Skeletal muscle tissue (tissue), 4 donors: ENCODE measurements around the gene DDX21. TPM values are rescaled to one million over a fixed set of nuclear protein-coding genes. Genes with fewer than 3 reads are reported as not detected.
"Not testable (repeated sequence)": the region's sequence is repeated elsewhere in the genome, so short reads cannot be mapped to it uniquely, and the experiment has no call there.

Experiments
- H3K27ac ChIP-seq: one replicate; pipeline ENCODE4 v1.7.0; 2013; ENCODE audit warnings: mild to moderate bottlenecking, low read depth, low read length, inconsistent platforms
- H3K27me3 ChIP-seq, 3 donors: one replicate each; pipeline ENCODE4 v1.7.0; 2013; ENCODE audit warnings: low read length in 3 of 3; ENCODE audit not compliant: control insufficient read depth in 3 of 3, insufficient read depth in 3 of 3
- H3K36me3 ChIP-seq, 3 donors: one replicate each; pipeline ENCODE4 v1.7.0; 2013; ENCODE audit warnings: low read length in 3 of 3; ENCODE audit not compliant: control insufficient read depth in 3 of 3, insufficient read depth in 3 of 3
- H3K4me1 ChIP-seq, 3 donors: one replicate each; pipeline ENCODE4 v1.7.0; 2013; ENCODE audit warnings: low read length in 3 of 3, mild to moderate bottlenecking in 3 of 3; ENCODE audit not compliant: control insufficient read depth in 3 of 3, insufficient read depth in 3 of 3
- H3K4me3 ChIP-seq, 3 donors: one replicate each; pipeline ENCODE4 v1.7.0; 2013; ENCODE audit warnings: low read length in 3 of 3
- H3K9ac ChIP-seq, 3 donors: one replicate each; pipeline ENCODE4 v1.7.0; 2013; ENCODE audit warnings: low read length in 3 of 3, mild to moderate bottlenecking in 3 of 3, moderate library complexity in 2 of 3, low read depth in 1 of 3
- H3K9me3 ChIP-seq, 3 donors: one replicate each; pipeline ENCODE4 v1.7.0; 2013; ENCODE audit warnings: low read length in 3 of 3; ENCODE audit not compliant: control insufficient read depth in 3 of 3
- total RNA-seq: library from RNA; depleted of rRNA; stranded (reverse); fragments of >200 nt; gene quantifications from one replicate; pipeline ENCODE4 v1.2.3, GENCODE V29; 2014
- donor health status: Osteomylitis.

The DDX21 gene
- total RNA-seq = 24.5 TPM

DNA sequence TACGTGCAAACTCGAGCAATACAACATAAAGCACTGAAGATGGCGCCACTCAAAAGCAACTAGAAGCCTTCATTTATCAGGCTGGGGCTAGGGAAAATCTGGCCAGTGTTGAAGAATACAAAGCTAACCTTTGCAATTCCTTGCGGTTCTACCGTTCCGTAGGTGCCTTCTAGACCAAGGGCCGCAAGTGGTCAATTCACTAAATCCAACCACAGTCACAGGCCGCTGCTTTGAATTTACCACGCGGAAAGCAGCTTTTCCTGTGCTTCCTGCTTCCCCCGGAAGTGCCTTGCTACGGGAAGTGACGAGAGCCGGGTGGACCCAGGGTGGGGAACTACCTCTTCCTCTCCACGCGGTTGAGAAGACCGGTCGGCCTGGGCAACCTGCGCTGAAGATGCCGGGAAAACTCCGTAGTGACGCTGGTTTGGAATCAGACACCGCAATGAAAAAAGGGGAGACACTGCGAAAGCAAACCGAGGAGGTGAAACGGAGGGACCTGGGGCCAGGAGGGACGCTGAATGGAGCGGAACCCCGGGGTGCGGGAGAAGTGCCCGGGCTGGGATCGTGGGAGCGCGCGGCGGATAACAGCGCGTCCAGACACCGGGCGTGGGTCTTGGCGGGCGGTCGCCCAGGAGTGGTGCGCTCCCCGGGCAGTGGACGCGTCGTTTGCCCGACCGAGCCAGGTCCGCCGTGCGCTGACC, at the start of gene DDX21:
TSS of gene DDX21 (plus strand) at position 339 of the 701 bp plus-strand sequence. CDS start at position 395, 56 bp downstream.
- H3K27me3 ChIP-seq = no peaks in the 10 kb centered on the region
- H3K27ac ChIP-seq = peak within 1 kb of the TSS; percentile 89
- peaks cover 0 to 16% (median 11%) of the 10 kb centered on the region in 3 donors for H3K36me3 ChIP-seq
- peaks cover 7 to 14% (median 14%) of the 10 kb centered on the region in 3 donors for H3K4me1 ChIP-seq
- no peaks in the 10 kb centered on the region for H3K9me3 ChIP-seq
- H3K4me3 ChIP-seq = peak within 1 kb of the TSS; percentile 75 to 99 (median 94)
- peak within 1 kb of the TSS; percentile 91 to 96 (median 92) for H3K9ac ChIP-seq

DNA sequence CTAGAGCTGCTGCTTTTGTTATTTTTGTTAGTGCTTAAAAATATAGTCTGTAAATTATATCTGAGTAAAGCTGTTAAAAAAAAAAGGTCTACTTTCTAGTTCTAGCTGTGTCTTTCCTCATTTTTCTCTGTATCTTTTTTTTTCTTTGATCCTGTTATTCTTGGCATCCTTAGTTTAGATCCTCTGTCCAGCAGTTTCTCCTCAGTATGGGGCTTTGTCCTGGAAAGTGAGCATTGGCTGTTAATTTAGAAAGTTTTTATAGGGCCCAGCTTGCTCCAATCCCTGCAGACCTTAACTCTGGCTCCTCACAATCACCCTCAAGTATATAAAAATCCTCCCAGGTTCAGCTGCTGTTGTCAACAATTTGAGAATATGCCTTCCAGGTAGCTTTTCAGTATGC, 31.4 kb upstream of the DDX21 start:
- Histone ChIP-seq H3K4me3 (no peak overlapping the region), H3K27me3 (no peaks in the 10 kb centered on the region), H3K27ac (no peak overlapping the region), H3K9me3 (no peaks in the 10 kb centered on the region), H3K4me1 (no peaks in the 10 kb centered on the region), H3K9ac (no peak overlapping the region), H3K36me3 (peaks cover 5 to 11% (median 7%) of the 10 kb centered on the region in 3 donors)

DNA sequence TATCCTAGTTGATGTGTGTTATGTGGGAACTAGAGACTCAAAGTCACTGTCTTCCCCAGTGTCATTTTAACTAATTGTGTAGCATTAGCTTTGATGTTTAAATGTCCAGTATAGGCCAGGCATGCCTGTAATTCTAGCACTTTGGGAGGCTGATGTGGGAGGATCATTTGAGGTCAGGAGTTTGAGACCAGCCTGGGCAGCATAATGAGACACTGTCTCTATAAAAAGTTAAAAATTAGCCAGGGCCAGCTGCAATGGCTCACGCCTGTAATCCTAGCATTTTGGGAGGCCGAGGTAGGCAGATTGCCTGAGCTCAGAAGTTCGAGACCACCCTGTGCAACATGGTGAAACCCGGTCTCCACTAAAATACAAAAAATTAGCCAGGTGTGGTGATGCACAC, 30.5 kb upstream of the DDX21 start:
- Histone ChIP-seq H3K4me3 (no peak overlapping the region), H3K36me3 (peaks cover 0 to 10% (median 0%) of the 10 kb centered on the region in 3 donors), H3K9me3 (no peaks in the 10 kb centered on the region), H3K4me1 (no peaks in the 10 kb centered on the region), H3K27me3 (no peaks in the 10 kb centered on the region), H3K27ac (no peak overlapping the region), H3K9ac (no peak overlapping the region)

DNA sequence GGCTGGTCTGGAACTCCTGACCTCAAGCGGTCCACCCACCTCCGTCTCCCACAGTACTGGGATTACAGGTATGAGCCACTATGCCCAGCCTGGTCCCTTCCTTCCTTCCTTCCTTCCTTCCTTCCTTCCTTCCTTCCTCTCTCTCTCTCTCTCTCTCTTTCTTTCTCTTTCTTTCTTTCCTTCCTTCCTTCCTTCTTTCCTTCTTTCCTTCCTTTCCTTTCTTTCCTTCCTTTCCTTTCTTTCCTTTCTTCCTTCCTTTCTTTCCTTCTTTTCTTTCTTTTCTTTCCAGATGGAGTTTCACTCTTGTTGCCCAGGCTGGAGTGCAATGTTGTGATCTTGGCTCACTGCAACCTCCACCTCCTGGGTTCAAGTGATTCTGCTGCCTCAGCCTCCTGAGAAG, 26.8 kb upstream of the DDX21 start:
- not testable (repeated sequence) for H3K27me3 ChIP-seq, H3K9me3 ChIP-seq, H3K27ac ChIP-seq, H3K9ac ChIP-seq, H3K4me3 ChIP-seq, H3K4me1 ChIP-seq
- H3K36me3 ChIP-seq = peaks cover 0 to 17% (median 0%) of the 10 kb centered on the region in 3 donors

DNA sequence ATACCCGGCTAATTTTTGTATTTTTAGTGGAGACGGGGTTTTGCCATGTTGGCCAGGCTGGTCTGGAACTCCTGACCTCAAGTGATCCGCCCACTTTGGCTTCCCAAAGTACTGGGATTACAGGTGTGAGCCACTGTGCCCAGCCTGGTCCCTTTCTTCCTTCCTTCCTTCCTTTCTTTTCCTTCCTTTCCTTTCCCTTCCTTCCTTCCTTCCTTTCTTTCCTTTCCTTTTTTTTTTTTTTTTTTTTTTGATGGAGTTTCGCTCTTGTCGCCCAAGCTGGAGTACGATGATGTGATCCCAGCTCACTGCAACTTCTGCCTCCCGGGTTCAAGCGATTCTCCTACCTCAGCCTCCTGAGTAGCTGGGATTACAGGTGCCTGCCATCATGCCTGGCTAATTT, 26.1 kb upstream of the DDX21 start:
- not testable (repeated sequence) for H3K9ac ChIP-seq, H3K27me3 ChIP-seq, H3K4me1 ChIP-seq, H3K27ac ChIP-seq, H3K4me3 ChIP-seq, H3K9me3 ChIP-seq
- peaks cover 0 to 20% (median 3%) of the 10 kb centered on the region in 3 donors for H3K36me3 ChIP-seq

DNA sequence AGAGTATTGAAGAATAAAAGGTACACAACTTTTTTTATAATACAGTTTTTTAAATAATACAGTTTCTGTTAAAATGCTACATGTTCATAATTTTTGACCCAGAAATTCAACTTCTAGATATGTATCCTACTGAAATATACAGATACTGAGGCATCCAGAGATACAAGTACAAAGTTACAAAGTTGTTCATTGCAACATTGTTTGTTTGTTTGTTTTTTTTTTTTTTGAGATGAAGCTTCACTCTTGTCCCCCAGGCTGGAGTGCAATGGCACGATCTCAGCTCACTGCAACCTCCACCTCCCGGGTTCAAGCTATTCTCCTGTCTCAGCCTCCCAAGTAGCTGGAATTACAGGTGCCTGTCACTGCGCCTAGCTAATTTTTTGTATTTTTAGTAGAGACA, 23.1 kb upstream of the DDX21 start:
- not testable (repeated sequence) for H3K27me3 ChIP-seq, H3K4me3 ChIP-seq, H3K9ac ChIP-seq, H3K4me1 ChIP-seq, H3K9me3 ChIP-seq, H3K27ac ChIP-seq
- peaks cover 4 to 21% (median 14%) of the 10 kb centered on the region in 3 donors for H3K36me3 ChIP-seq

DNA sequence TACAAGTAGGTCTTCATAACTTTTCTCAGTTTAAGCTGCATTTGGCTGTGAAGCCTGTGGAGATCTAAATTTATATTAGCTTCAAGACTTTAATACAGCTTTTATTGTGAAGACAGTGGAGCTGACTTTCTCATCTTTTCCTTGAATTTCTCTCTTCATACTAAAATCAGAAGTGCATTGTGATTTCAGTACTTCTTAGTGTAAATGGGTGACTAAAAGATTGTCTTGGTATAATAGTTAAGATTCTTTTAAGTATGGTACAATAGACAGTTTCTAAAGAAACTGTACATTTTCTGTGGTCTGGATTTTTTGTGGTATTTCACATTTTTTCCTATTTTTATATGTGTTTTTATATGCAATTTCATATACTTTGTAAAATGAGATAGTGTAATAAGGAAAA, 21.0 kb upstream of the DDX21 start:
- Histone ChIP-seq H3K9ac (no peak overlapping the region), H3K9me3 (no peaks in the 10 kb centered on the region), H3K27me3 (no peaks in the 10 kb centered on the region), H3K4me3 (no peak overlapping the region), H3K36me3 (peaks cover 6 to 35% (median 18%) of the 10 kb centered on the region in 3 donors), H3K27ac (no peak overlapping the region), H3K4me1 (no peaks in the 10 kb centered on the region)

DNA sequence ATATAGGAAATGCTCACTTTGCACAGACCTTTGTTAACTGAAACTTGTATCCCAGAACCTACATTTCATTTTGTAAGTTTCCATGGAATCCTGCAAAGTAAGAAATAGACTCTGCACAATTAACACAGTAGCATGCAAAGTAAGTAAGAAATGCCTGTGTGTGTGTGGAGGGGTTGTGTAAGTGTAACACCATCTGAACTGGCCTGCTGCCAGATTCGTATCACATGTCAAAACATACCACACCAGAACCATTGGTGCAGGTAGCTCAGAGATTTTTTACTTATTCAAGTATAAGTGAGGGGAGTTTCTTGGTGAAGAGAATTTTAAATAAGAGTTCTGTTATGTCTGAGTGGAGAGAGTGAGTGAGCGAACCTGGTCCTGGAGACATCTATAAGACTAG, 17.9 kb upstream of the DDX21 start:
- Histone ChIP-seq H3K9me3 (no peaks in the 10 kb centered on the region), H3K36me3 (peaks cover 6 to 25% (median 23%) of the 10 kb centered on the region in 3 donors), H3K4me1 (no peaks in the 10 kb centered on the region), H3K27ac (no peak overlapping the region), H3K9ac (no peak overlapping the region), H3K27me3 (no peaks in the 10 kb centered on the region), H3K4me3 (no peak overlapping the region)

DNA sequence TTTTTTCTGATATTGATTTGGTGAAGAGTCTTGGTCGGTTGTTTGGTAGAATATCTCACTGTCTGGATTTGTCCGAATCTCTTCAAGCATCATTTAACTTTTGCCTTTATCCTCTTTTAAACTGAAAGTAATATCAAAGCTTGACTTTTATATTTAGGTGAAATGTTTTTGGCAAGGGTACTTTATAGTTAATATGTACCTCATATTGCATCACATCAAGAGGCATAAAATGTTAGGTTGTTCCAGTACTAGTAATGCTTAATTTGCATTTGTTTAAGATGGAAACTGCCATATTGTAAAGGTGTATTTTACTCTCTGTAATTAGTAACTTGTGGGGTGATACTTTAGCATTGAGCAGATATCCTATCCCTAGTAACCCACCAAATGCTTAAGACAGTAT, 17.1 kb upstream of the DDX21 start:
- Histone ChIP-seq H3K4me1 (no peaks in the 10 kb centered on the region), H3K9me3 (no peaks in the 10 kb centered on the region), H3K27ac (no peak overlapping the region), H3K9ac (no peak overlapping the region), H3K36me3 (peaks cover 6 to 27% (median 26%) of the 10 kb centered on the region in 3 donors), H3K4me3 (no peak overlapping the region), H3K27me3 (no peaks in the 10 kb centered on the region)

DNA sequence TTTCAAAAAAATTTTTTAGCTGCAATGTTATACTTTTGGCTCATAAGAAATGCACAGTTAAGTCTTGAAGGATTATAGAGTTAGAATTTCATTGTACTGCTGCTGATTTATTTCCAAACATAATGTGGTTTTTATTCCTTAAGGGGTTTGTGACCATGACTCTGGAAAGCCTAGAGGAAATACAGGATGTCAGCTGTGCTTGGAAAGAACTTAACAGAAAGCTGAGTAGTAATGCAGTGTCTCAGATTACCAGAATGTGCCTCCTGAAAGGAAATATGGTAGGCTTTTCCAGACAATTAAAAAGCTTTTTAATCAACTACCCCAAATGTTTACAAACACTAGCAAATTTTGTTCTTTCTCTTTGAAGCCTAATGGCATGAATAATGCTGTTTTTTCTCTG, 15.1 kb upstream of the DDX21 start:
- not testable (repeated sequence) for H3K27me3 ChIP-seq, H3K9ac ChIP-seq, H3K27ac ChIP-seq, H3K4me3 ChIP-seq, H3K9me3 ChIP-seq, H3K4me1 ChIP-seq
- H3K36me3 ChIP-seq = peaks cover 10 to 24% (median 22%) of the 10 kb centered on the region in 3 donors
